Mesodermal cell (in vitro differentiated cells): ENCODE measurements around the gene ROBO1.

Source experiments
- H3K27ac ChIP-seq: 2 replicates; pipeline ENCODE4 v1.7.0; 2013; ENCODE audit warnings: mild to moderate bottlenecking, low read depth, low read length, moderate library complexity; ENCODE audit not compliant: severe bottlenecking
- H3K36me3 ChIP-seq: 2 replicates; pipeline ENCODE4 v1.7.1; 2013; ENCODE audit warnings: mild to moderate bottlenecking, low read length, moderate library complexity; ENCODE audit not compliant: control insufficient read depth, insufficient read depth
- H3K4me1 ChIP-seq: one replicate; pipeline ENCODE4 v1.7.1; 2013; ENCODE audit warnings: mild to moderate bottlenecking, low read length; ENCODE audit not compliant: insufficient read depth, control insufficient read depth, poor library complexity, severe bottlenecking
- H3K4me3 ChIP-seq: 2 replicates; pipeline ENCODE4 v1.7.0; 2013; ENCODE audit warnings: low read length, control low read depth, mild to moderate bottlenecking; ENCODE audit not compliant: insufficient read depth, poor library complexity, severe bottlenecking; ENCODE audit errors: extremely low read depth
- H3K9me3 ChIP-seq: 2 replicates; pipeline ENCODE4 v1.7.1; 2013; ENCODE audit warnings: mild to moderate bottlenecking, low read length, moderate library complexity; ENCODE audit not compliant: control insufficient read depth
- WGBS, 2 experiments: methylation state at CpG; one replicate each; pipeline ENCODE4 v1.1.5; 2013; ENCODE audit warnings: missing lambda C conversion rate in 2 of 2; ENCODE audit not compliant: insufficient coverage in 2 of 2; 5-methylcytosine and 5-hydroxymethylcytosine counted together

ROBO1 gene

DNA sequence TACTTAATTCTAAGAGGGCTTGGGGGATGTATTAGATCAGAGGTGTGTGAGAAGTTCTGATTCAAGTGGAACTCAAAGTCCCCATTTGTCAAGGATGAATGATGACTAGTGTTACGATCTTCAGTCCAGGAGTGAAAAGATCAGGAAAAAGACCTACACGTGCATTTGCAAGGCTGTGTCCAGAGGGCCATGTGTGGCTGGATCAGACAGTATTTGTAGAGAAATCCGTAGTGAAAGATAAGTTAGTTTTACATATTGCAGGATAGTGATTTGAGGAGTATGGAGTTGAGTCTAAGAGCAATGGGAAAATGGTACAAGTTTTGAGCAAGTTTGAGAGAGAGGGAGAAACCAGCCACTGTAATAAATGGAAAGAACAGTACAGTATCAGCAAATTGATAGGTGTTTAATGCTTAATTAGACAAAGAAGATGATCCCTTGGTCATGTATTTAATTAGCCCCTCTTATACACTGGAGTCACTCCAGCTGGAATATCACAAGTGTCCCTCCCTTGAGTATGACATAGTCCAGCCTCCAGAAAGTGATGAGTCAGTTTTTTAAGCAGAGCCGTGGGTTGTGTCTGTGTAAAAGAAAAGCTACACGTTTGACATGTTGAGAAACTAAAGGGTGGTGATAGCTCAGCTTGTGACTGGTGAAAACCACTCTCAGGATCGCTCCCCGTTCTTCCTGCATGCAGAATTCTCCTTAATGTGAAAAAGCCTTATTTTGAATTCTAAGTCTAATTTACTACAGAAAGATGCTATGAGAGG is 348.8 kb downstream of the ROBO1 start:
- H3K9me3 ChIP-seq, result no peaks in the 10 kb centered on the region
- H3K27ac ChIP-seq, result no peak overlapping the region
- no peaks in the 10 kb centered on the region for H3K4me1 ChIP-seq
- H3K4me3 ChIP-seq, result no peak overlapping the region
- no peaks in the 10 kb centered on the region for H3K36me3 ChIP-seq
- WGBS, 2 experiments, result 80 to 91% methylated on average over 3 of the region's 7 CpGs

DNA sequence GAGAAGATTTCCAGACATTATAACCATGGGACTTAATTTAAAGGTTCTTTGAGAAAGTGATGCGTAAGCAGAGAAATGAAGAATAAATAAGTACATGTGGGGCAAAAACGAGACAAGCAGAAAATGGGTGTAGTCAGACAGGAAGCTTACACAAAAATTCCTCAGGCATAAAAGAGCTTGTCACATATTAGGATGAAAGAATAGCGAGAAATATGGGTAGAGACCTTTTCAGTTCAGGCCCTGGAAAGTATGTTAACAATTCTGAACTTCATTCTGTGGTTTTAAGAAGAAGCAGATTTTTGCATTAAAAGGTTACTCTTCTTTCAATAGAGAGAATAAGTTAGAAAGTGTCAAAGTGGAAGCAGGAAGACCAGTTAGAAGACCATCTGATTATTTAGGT is 352.4 kb downstream of the ROBO1 start:
- 77 to 92% methylated on average over 2 to 3 of the region's 3 CpGs for WGBS, 2 experiments
- H3K4me3 ChIP-seq, result no peak overlapping the region

DNA sequence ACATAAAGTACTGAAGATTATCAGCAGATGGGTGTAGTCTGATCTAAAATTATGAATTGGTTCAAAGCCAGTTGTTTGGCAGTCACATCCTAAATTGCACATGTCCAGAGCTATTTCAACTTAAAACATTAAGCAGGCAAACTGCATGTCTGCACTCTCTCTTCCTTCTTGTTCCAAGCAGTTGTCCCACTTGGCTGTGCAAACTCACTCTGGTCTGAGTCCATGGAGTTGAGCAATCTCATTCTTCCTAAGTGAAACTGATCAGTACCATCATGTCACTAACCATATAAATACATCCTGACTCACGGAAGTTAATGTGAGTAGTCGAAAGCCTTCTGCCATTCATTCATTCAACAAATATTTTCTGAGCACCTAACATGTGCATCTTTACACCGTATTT is 353.0 kb downstream of the ROBO1 start:
- Histone ChIP-seq H3K4me1 (no peaks in the 10 kb centered on the region), H3K27ac (no peak overlapping the region), H3K9me3 (no peaks in the 10 kb centered on the region), H3K4me3 (no peak overlapping the region), H3K36me3 (no peaks in the 10 kb centered on the region)
- WGBS, 2 experiments, result 100% methylated on average over 2 of the region's 3 CpGs; no CpG with 5 or more reads in 1 of the 2 experiments

More for the DNA sequence above, 352.4 kb downstream of the ROBO1 start:
- Histone ChIP-seq H3K4me1 (no peaks in the 10 kb centered on the region), H3K36me3 (no peaks in the 10 kb centered on the region), H3K9me3 (no peaks in the 10 kb centered on the region), H3K27ac (no peak overlapping the region)

DNA sequence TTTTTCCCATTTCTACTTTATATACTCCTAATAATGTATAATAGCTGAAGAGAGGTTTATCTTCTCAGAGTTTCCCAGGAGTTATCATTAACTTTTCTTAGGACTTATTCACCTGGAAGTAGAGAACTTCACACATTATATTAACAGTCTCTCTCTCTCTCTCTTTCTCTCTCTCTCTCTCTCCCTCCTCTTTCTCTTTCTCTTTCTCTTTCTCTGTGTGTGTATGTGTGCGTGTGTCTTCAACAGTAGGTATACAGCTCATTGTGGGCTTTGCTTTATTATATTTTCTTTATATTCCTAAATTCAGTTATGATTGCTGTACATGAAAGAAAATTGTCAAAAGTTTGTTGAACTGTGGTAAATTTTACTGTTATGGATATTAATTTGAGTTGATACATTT is 353.8 kb downstream of the ROBO1 start:
- WGBS, 2 experiments, result no CpG with 5 or more reads among the region's 1 CpG
- H3K27ac ChIP-seq, result no peak overlapping the region
- no peaks in the 10 kb centered on the region for H3K36me3 ChIP-seq
- no peak overlapping the region for H3K4me3 ChIP-seq
- no peaks in the 10 kb centered on the region for H3K4me1 ChIP-seq
- no peaks in the 10 kb centered on the region for H3K9me3 ChIP-seq

DNA sequence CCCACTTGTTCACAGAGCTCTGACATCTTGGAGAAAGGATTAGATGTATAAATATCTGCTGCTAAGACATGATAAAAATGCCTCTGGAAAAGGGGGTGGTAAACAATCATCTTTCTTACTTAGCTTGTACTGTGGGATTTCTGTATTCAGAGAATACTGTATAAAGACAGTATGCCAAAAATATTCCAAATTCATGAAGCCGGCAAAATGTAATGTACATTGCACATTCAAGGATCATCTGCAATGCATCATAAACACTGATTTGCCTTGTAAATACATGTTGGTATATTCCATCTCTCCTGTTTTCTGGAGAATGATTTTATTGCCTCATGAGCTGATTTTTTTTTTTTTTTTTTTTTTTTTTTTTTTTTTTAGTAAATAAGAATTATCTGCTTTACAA is 355.3 kb downstream of the ROBO1 start:
- Histone ChIP-seq H3K9me3 (no peaks in the 10 kb centered on the region), H3K4me1 (no peaks in the 10 kb centered on the region), H3K27ac (no peak overlapping the region), H3K4me3 (no peak overlapping the region), H3K36me3 (no peaks in the 10 kb centered on the region)
- no CpG with 5 or more reads among the region's 1 CpG for WGBS, 2 experiments

GRCh38 chr3:79410617-79411016 is 357.2 kb downstream of the ROBO1 start:
- no peak overlapping the region for H3K27ac ChIP-seq
- H3K36me3 ChIP-seq, result no peaks in the 10 kb centered on the region
- no peak overlapping the region for H3K4me3 ChIP-seq
- no peaks in the 10 kb centered on the region for H3K4me1 ChIP-seq
- H3K9me3 ChIP-seq, result no peaks in the 10 kb centered on the region
- 92% methylated on average over 2 of the region's 2 CpGs for WGBS, 2 experiments

GRCh38 chr3:79410136-79410535 is 357.7 kb downstream of the ROBO1 start:
- 100% methylated on average over 1 of the region's 2 CpGs; no CpG with 5 or more reads in 1 of the 2 experiments for WGBS, 2 experiments
- Histone ChIP-seq H3K9me3 (no peaks in the 10 kb centered on the region), H3K27ac (no peak overlapping the region), H3K4me1 (no peaks in the 10 kb centered on the region), H3K36me3 (no peaks in the 10 kb centered on the region), H3K4me3 (no peak overlapping the region)

DNA sequence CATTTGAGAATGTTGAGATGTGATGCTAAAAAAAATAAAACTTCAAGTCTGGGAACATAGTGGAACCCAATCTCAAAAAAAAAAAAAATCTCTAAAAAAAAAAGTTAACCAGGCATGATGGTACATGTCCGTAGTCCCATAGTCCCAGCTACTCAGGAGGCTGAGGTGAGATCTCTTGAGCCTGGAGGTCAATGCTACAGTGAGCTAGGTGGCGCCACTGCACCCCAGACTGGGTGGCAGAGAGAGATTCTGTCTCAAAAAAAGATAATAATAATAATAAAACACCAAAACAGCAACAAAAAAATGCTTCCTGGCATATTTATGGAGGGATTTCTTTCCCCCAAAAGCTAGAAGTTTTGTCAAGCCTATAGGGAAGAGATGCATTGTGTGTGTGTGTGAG is 361.6 kb downstream of the ROBO1 start:
- H3K4me1 ChIP-seq, result no peaks in the 10 kb centered on the region
- no peak overlapping the region for H3K4me3 ChIP-seq
- H3K9me3 ChIP-seq, result no peaks in the 10 kb centered on the region
- H3K27ac ChIP-seq, result no peak overlapping the region
- no peaks in the 10 kb centered on the region for H3K36me3 ChIP-seq
- 86% methylated on average over 1 of the region's 2 CpGs; no CpG with 5 or more reads in 1 of the 2 experiments for WGBS, 2 experiments

DNA sequence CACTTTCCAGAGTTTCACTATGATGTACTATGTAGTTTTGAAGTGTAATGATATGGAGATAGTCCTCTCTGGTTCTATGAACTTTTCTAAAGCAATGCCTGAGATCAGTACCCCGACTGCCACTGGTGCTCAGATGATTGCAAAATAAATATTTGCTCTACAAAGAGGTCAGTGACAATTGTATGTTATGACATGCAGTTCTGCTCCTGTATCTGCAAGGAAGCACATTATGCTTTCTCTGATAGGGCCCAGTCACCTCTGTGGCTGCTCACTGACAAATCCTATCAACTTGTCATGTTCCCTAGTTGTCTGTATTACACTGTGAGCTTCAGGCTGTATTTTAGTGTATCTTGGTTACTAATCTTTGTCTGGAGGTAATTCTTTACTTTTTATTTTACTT is 362.6 kb downstream of the ROBO1 start:
- Histone ChIP-seq H3K4me3 (no peak overlapping the region), H3K9me3 (no peaks in the 10 kb centered on the region), H3K36me3 (no peaks in the 10 kb centered on the region), H3K4me1 (no peaks in the 10 kb centered on the region), H3K27ac (no peak overlapping the region)
- WGBS, 2 experiments, result 85 to 100% methylated on average over 1 of the region's 1 CpG

DNA sequence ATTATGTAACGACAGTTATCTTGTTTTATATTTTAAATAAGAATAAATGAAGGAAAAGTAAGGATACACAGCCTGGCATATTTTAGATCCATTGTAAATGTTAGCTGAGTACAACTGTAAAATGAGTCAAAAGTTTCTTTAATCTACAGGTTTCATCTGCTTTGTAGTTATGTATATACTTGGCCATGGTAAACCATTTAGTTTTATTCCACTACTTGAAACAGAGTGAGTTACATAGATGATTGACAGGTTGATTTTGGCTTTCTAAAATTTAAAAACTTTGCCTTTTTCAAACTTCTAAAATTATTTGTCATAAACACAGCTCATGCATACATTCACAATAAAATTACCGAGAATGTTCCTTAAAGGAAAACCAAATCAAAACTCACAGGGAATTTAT is 371.2 kb downstream of the ROBO1 start:
- Histone ChIP-seq H3K36me3 (no peaks in the 10 kb centered on the region), H3K4me1 (no peaks in the 10 kb centered on the region), H3K9me3 (no peaks in the 10 kb centered on the region), H3K4me3 (no peak overlapping the region), H3K27ac (no peak overlapping the region)
- no CpG with 5 or more reads among the region's 2 CpGs for WGBS, 2 experiments

GRCh38 chr3:79392479-79392878 is 375.3 kb downstream of the ROBO1 start:
- Histone ChIP-seq H3K27ac (no peak overlapping the region), H3K36me3 (no peaks in the 10 kb centered on the region), H3K4me3 (no peak overlapping the region), H3K4me1 (no peaks in the 10 kb centered on the region), H3K9me3 (no peaks in the 10 kb centered on the region)
- WGBS, 2 experiments, result no CpG with 5 or more reads among the region's 1 CpG
